AG10803 (cell line): ENCODE measurements around the gene AACS.
"Not testable (repeated sequence)": the region's sequence is repeated elsewhere in the genome, so short reads cannot be mapped to it uniquely, and the experiment has no call there.

ENCODE experiments used
- DNase-seq: peaks from one replicate; pipeline ENCODE4 v3.0.0; 2010; ENCODE audit warnings: low read depth
- H3K4me3 ChIP-seq: 2 replicates; pipeline ENCODE4 v1.5.1; 2011; ENCODE audit warnings: mild to moderate bottlenecking, low read length, control low read depth
- TF ChIP-seq, protein P1 (sequence below): conservative IDR thresholded peaks from 2 replicates; pipeline ENCODE4 v1.5.1; 2011; ENCODE audit warnings: mild to moderate bottlenecking, low read length, control low read depth, inconsistent platforms

The AACS gene

GRCh38 chr12:125070112-125070511 is 4.9 kb downstream of the AACS start:
- TF ChIP-seq, protein P1, sequence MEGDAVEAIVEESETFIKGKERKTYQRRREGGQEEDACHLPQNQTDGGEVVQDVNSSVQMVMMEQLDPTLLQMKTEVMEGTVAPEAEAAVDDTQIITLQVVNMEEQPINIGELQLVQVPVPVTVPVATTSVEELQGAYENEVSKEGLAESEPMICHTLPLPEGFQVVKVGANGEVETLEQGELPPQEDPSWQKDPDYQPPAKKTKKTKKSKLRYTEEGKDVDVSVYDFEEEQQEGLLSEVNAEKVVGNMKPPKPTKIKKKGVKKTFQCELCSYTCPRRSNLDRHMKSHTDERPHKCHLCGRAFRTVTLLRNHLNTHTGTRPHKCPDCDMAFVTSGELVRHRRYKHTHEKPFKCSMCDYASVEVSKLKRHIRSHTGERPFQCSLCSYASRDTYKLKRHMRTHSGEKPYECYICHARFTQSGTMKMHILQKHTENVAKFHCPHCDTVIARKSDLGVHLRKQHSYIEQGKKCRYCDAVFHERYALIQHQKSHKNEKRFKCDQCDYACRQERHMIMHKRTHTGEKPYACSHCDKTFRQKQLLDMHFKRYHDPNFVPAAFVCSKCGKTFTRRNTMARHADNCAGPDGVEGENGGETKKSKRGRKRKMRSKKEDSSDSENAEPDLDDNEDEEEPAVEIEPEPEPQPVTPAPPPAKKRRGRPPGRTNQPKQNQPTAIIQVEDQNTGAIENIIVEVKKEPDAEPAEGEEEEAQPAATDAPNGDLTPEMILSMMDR, result no peak
- no peak for DNase-seq
- no peak overlapping the region for H3K4me3 ChIP-seq

- H3K4me3 ChIP-seq, result no peak overlapping the region
- TF ChIP-seq, protein P1, result no peak
- no peak for DNase-seq
These were observed 5.6 kb downstream of the AACS start for GRCh38 chr12:125070661-125071390.

- DNase-seq, result no peak
- no peak overlapping the region for H3K4me3 ChIP-seq
- TF ChIP-seq, protein P1, result no peak
These were observed 6.2 kb downstream of the AACS start for GRCh38 chr12:125071456-125071855.

DNA sequence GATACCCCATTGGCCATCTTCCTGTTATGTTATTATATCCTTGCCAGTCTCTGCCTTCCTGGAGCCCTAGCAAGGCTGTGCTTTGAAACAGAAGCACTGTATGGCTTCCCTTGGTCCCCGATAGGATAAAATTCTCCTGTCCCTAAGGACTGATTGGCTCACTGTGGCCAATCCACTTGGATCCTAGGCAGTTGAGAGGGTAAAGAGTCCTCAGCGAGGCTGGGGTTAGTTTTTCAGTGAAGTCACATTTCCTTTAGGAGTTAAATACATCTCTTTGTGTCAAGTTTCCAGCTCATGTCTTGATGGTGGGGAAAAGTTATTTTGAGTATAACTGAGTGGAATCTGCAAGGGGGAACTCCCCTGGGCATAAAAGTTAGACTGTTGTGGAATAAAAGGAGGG is 7.3 kb downstream of the AACS start:
- TF ChIP-seq, protein P1, result no peak
- no peak overlapping the region for H3K4me3 ChIP-seq
- no peak for DNase-seq

- not testable (repeated sequence) for DNase-seq, H3K4me3 ChIP-seq
These were observed 9.1 kb downstream of the AACS start for GRCh38 chr12:125074294-125074693.

- DNase-seq, result no peak
- H3K4me3 ChIP-seq, result no peak overlapping the region
- TF ChIP-seq, protein P1, result no peak
These were observed 10.9 kb downstream of the AACS start for GRCh38 chr12:125076103-125076502.

DNA sequence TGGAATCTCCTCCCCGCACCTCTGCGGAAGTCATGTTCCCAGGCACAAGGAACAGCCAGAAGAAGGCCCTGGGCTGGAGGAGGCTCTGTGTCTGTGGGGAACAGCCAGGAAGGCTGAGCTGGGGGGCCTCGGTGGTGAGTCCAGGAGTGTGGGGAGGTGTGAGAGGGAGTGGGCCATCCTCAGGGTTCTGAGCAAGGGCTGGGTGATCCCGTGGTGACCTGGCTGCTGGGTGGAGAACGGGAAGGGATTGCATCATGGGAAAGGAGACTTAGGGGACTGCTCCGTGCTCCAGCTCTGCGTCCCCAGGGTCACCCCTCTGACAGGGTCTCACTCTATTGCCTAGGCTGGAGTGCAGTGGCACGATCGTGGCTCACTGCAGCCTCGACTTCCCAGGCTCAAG is 13.8 kb downstream of the AACS start:
- TF ChIP-seq, protein P1, result no peak
- DNase-seq, result no peak
- no peak overlapping the region for H3K4me3 ChIP-seq
